ENCODE data around the gene TAC3.
"Not testable (repeated sequence)": the region's sequence is repeated elsewhere in the genome, so short reads cannot be mapped to it uniquely, and the experiment has no call there.

DNA sequence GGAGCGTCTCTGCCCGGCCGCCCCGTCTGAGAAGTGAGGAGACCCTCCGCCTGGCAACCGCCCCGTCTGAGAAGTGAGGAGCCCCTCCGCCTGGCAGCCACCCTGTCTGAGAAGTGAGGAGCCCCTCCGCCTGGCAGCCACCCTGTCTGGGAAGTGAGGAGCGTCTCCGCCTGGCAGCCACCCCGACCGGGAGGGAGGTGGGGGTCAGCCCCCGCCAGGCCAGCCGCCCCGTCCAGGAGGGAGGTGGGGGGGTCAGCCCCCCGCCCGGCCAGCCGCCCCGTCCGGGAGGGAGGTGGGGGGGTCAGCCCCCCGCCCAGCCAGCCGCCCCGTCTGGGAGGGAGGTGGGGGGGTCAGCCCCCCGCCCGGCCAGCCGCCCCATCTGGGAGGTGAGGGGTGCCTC is 52.8 kb downstream of the TAC3 start:
- not testable (repeated sequence) for TF ChIP-seq CTCF (IDR thresholded peaks at IDR 0.05; ENCODE audit: insufficient read depth, low read length, poor library complexity, severe bottlenecking); EZH2phosphoT487 (conservative IDR thresholded peaks at IDR 0.05; ENCODE audit: low read length)
